ENCODE measurements around the gene CLASP1.
"Not testable (repeated sequence)": the region's sequence is repeated elsewhere in the genome, so short reads cannot be mapped to it uniquely, and the experiment has no call there.

Gene CLASP1

DNA sequence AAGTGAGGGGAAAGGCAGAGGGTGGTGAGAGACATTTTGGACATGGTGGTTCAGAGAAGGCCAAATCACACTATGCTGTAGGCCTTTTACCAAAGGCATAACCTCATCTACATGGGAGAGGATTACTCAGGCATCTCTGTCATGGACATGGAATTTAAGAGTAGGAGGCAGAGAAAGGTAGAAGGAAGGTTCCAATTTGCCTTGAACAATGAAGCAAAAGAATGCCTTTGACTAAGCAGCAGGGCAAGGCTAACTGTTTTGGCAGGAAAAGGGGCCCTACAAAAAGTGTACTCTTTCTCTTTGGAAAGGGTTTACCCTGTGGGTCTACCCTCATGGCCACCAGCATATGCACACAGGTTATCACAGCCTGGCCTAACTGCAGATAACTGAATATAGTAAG lies 164.2 kb downstream of the CLASP1 start:
- H3K4me1 Mint-ChIP-seq = peaks cover 18% of the 10 kb centered on the region
- DNase-seq (no peak), ATAC-seq (no peak)
- H3K36me3 Mint-ChIP-seq (ENCODE audit: low read depth) = peaks cover 5% of the 10 kb centered on the region
- no peak overlapping the region for H3K4me3 Mint-ChIP-seq
- H3K27ac Mint-ChIP-seq = no peak overlapping the region
- H3K27me3 Mint-ChIP-seq = no peaks in the 10 kb centered on the region
- H3K9me3 Mint-ChIP-seq = no peaks in the 10 kb centered on the region

- Mint-ChIP-seq H3K36me3 (ENCODE audit: low read depth) (peaks cover 5% of the 10 kb centered on the region), H3K27me3 (no peaks in the 10 kb centered on the region), H3K27ac (no peak overlapping the region), H3K9me3 (no peaks in the 10 kb centered on the region), H3K4me3 (no peak overlapping the region), H3K4me1 (peaks cover 12% of the 10 kb centered on the region)
- ATAC-seq (no peak), DNase-seq (no peak)
These were observed 165.4 kb downstream of the CLASP1 start for GRCh38 chr2:121483846-121484245.

- DNase-seq (no peak), ATAC-seq (peak; percentile 36)
- no peak overlapping the region for H3K4me3 Mint-ChIP-seq
- H3K4me1 Mint-ChIP-seq = peaks cover 9% of the 10 kb centered on the region
- H3K9me3 Mint-ChIP-seq = no peaks in the 10 kb centered on the region
- peaks cover 5% of the 10 kb centered on the region for H3K36me3 Mint-ChIP-seq (ENCODE audit: low read depth)
- H3K27ac Mint-ChIP-seq = no peak overlapping the region
- no peaks in the 10 kb centered on the region for H3K27me3 Mint-ChIP-seq
These were observed 166.2 kb downstream of the CLASP1 start for GRCh38 chr2:121483021-121483420.

DNA sequence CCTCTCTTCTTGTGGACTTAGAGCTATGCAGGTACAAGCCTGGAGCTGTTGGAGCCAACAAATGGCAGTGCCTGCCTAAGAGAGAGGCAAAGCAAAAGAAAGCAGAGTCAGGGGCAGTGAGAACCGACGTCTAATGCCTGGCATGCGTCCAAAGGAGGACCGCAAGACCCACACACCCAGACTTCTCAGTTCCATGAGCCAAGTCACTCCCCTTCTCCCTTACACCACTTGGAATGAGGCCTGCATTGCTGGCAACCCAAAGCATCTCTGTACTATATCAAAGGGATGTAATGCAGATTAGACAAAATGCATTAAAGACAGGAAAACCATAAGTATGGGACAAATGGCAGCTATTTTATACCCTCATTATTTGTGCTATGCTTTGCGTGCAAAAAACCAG lies 168.4 kb downstream of the CLASP1 start:
- Mint-ChIP-seq H3K9me3 (no peaks in the 10 kb centered on the region), H3K4me1 (peaks cover 20% of the 10 kb centered on the region)
- no peak for ATAC-seq

DNA sequence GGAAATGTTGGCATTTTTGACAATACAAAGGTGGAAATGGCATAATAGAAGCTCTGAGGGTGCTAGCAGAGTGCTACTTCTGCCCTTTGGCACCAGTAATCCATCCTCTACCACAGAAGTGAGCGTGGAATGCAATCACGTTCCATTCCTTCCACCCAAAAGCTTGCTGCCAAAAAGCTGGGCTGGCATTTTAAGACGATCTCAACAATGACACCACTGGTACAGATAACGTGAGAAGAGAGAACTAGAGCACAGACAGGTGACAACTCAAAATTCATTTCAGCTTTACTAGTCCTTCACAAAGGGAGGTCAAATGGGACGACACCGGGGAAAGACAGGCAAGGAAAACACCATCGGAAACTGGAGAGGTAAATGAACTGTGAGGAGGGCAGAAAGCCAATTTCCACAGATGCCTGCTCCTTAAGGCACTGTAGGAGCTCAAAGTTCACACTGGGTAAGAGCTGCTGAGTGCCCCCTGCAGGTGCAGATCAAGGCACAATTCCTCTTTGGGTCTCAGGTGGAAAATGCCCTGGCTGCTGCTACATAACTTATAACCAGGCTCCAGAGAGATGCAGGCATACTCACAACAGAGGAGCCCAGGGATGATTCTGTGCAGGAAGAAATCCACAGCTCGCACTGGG lies 169.3 kb downstream of the CLASP1 start:
- Mint-ChIP-seq H3K36me3 (ENCODE audit: low read depth) (peaks cover 5% of the 10 kb centered on the region), H3K4me3 (no peak overlapping the region), H3K4me1 (peaks cover 22% of the 10 kb centered on the region), H3K27me3 (no peaks in the 10 kb centered on the region), H3K9me3 (no peaks in the 10 kb centered on the region), H3K27ac (no peak overlapping the region)
- DNase-seq (no peak), ATAC-seq (no peak)

More for the DNA sequence above, 168.4 kb downstream of the CLASP1 start:
- DNase-seq = no peak
- H3K27me3 Mint-ChIP-seq = no peaks in the 10 kb centered on the region
- H3K27ac Mint-ChIP-seq = no peak overlapping the region
- H3K4me3 Mint-ChIP-seq = no peak overlapping the region
- H3K36me3 Mint-ChIP-seq (ENCODE audit: low read depth) = peaks cover 5% of the 10 kb centered on the region

GRCh38 chr2:121478996-121479745 lies 170.1 kb downstream of the CLASP1 start:
- DNase-seq (no peak), ATAC-seq (no peak)
- Mint-ChIP-seq H3K27me3 (no peaks in the 10 kb centered on the region), H3K4me3 (no peak overlapping the region), H3K27ac (no peak overlapping the region), H3K36me3 (ENCODE audit: low read depth) (peaks cover 3% of the 10 kb centered on the region), H3K4me1 (peaks cover 15% of the 10 kb centered on the region), H3K9me3 (no peaks in the 10 kb centered on the region)

DNA sequence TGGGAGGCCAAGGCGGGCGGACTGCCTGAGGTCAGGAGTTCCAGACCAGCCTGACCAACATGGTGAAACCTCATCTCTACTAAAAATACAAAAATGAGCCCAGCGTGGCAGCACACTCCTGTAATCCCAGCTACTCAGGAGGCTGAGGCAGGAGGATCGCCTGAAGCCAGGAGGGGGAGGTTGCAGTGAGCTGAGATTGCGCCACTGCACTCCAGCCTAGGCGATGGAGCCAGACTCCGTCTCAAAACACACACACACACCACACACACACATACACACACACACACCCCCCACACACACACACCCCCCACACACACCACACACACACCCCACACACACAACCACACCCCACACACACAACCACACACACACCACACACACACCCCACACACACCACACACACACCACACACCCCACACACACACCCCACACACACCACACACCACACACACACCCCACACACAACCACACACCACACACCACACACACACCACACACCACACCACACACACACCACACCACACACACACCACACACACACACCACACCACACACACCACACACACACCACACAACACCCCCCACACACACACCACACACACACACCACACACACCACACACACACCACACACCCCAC lies 170.8 kb downstream of the CLASP1 start:
- not testable (repeated sequence) for H3K4me3 Mint-ChIP-seq; DNase-seq; H3K9me3 Mint-ChIP-seq; ATAC-seq; H3K36me3 Mint-ChIP-seq (ENCODE audit: low read depth); H3K27me3 Mint-ChIP-seq; H3K27ac Mint-ChIP-seq
- H3K4me1 Mint-ChIP-seq = peaks cover 14% of the 10 kb centered on the region

GRCh38 chr2:121476684-121477083 lies 172.6 kb downstream of the CLASP1 start:
- Mint-ChIP-seq H3K4me3 (no peak overlapping the region), H3K4me1 (peaks cover 19% of the 10 kb centered on the region), H3K27me3 (no peaks in the 10 kb centered on the region), H3K36me3 (ENCODE audit: low read depth) (no peaks in the 10 kb centered on the region), H3K9me3 (no peaks in the 10 kb centered on the region), H3K27ac (no peak overlapping the region)
- no peak for DNase-seq
- no peak for ATAC-seq

- no peaks in the 10 kb centered on the region for H3K9me3 Mint-ChIP-seq
- peaks cover 6% of the 10 kb centered on the region for H3K36me3 Mint-ChIP-seq (ENCODE audit: low read depth)
- DNase-seq = no peak
- ATAC-seq = peak; percentile 43
- no peak overlapping the region for H3K4me3 Mint-ChIP-seq
- H3K27ac Mint-ChIP-seq = peak overlapping the region; percentile 22
- no peaks in the 10 kb centered on the region for H3K27me3 Mint-ChIP-seq
- peaks cover 19% of the 10 kb centered on the region for H3K4me1 Mint-ChIP-seq
These were observed 173.3 kb downstream of the CLASP1 start for GRCh38 chr2:121475811-121476571.

- H3K36me3 Mint-ChIP-seq (ENCODE audit: low read depth) = peaks cover 26% of the 10 kb centered on the region
- no peaks in the 10 kb centered on the region for H3K9me3 Mint-ChIP-seq
- H3K4me1 Mint-ChIP-seq = peaks cover 18% of the 10 kb centered on the region
- no peak overlapping the region for H3K4me3 Mint-ChIP-seq
- no peak for ATAC-seq
- DNase-seq = no peak
- no peak overlapping the region for H3K27ac Mint-ChIP-seq
- no peaks in the 10 kb centered on the region for H3K27me3 Mint-ChIP-seq
These were observed 175.8 kb downstream of the CLASP1 start for GRCh38 chr2:121473512-121473911.

- DNase-seq (no peak), ATAC-seq (no peak)
- no peak overlapping the region for H3K4me3 Mint-ChIP-seq
- peaks cover 35% of the 10 kb centered on the region for H3K36me3 Mint-ChIP-seq (ENCODE audit: low read depth)
- peaks cover 18% of the 10 kb centered on the region for H3K4me1 Mint-ChIP-seq
- no peaks in the 10 kb centered on the region for H3K9me3 Mint-ChIP-seq
- H3K27me3 Mint-ChIP-seq = no peaks in the 10 kb centered on the region
- no peak overlapping the region for H3K27ac Mint-ChIP-seq
These were observed 176.7 kb downstream of the CLASP1 start for GRCh38 chr2:121472470-121472993.

DNA sequence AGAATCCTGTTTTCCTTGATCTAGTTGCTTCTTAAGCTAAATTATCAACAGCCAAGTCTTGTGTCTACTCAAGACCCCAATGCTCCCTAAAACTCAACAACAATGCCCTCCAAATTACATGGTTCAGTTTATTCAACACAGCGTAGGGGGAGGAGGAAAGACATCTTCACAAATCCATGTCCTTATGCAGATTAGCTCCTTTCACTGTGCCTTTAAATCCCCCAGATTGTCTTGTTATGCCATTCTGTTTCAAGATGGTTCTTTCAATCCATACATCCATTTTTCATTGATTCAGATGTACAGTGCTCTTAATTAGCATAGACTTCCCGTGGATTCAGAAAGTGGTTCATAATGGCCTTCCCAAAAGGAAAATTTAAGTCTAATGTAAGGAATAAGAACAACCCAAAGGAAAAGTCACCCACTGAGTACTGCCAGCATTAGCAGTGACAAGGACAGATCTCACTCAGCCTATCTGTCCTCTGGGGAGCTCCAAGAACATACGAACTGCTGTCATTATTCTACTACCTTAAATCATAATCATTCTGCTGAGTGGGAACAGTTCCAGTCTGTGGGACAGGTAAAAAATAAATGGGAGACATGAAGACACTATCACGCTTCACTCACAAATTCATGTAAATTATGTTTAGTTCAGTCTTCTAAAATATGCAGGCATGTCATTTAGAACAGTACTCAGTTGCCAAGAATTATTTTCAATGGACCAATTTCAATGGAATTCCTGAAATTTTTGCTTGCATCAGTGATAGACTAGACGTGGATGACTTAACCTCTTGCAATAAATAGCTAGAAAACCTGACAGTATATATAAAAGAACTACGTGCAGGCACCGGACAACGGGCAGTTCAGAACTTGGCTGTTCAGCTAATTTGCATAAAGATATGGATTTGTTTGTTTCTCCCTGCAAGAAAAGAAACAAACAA lies 177.5 kb downstream of the CLASP1 start:
- Mint-ChIP-seq H3K4me1 (peaks cover 16% of the 10 kb centered on the region), H3K27me3 (no peaks in the 10 kb centered on the region), H3K27ac (no peak overlapping the region), H3K36me3 (ENCODE audit: low read depth) (peaks cover 42% of the 10 kb centered on the region), H3K9me3 (no peaks in the 10 kb centered on the region), H3K4me3 (no peak overlapping the region)
- DNase-seq (no peak), ATAC-seq (no peak)

- Mint-ChIP-seq H3K36me3 (ENCODE audit: low read depth) (peaks cover 44% of the 10 kb centered on the region), H3K4me1 (peaks cover 9% of the 10 kb centered on the region)
These were observed 178.3 kb downstream of the CLASP1 start for GRCh38 chr2:121470917-121471316.

More at GRCh38 chr2:121470917-121471316, 178.3 kb downstream of the CLASP1 start:
- Mint-ChIP-seq H3K4me3 (no peak overlapping the region), H3K27me3 (no peaks in the 10 kb centered on the region), H3K9me3 (no peaks in the 10 kb centered on the region), H3K27ac (no peak overlapping the region)
- ATAC-seq = no peak
- no peak for DNase-seq
